Measurements from ENCODE around the gene SUSD2.
"Not testable (repeated sequence)": the region's sequence is repeated elsewhere in the genome, so short reads cannot be mapped to it uniquely, and the experiment has no call there.

Gene SUSD2

GRCh38 chr22:24189249-24190158 lies 8.2 kb downstream of the SUSD2 start:
- in situ Hi-C loops (cut with HindIII; ENCODE audit: low pct_unique_long_range_greater_than_20kb, low sequenced_read_pairs) = no loop called here
- peak; percentile 68 to 80 for DNase-seq (ENCODE audit: low read depth in 1 of 2, low spot score in 1 of 2)
- TF ChIP-seq JUND (IDR thresholded peaks at IDR 0.05; ENCODE audit: low read depth) = no peak

GRCh38 chr22:24190159-24190540 lies 8.9 kb downstream of the SUSD2 start:
- TF ChIP-seq JUND (IDR thresholded peaks at IDR 0.05; ENCODE audit: low read depth) = no peak
- no peak for DNase-seq (ENCODE audit: low read depth in 1 of 2, low spot score in 1 of 2)
- in situ Hi-C loops (cut with HindIII; ENCODE audit: low pct_unique_long_range_greater_than_20kb, low sequenced_read_pairs) = no loop called here

GRCh38 chr22:24190596-24191208 lies 9.4 kb downstream of the SUSD2 start:
- TF ChIP-seq JUND (IDR thresholded peaks at IDR 0.05; ENCODE audit: low read depth) = no peak
- in situ Hi-C loops (cut with HindIII; ENCODE audit: low pct_unique_long_range_greater_than_20kb, low sequenced_read_pairs) = no loop called here
- no peak for DNase-seq (ENCODE audit: low read depth in 1 of 2, low spot score in 1 of 2)

- TF ChIP-seq JUND (IDR thresholded peaks at IDR 0.05; ENCODE audit: low read depth) = no peak
- in situ Hi-C loops (cut with HindIII; ENCODE audit: low pct_unique_long_range_greater_than_20kb, low sequenced_read_pairs) = no loop called here
- no peak for DNase-seq (ENCODE audit: low read depth in 1 of 2, low spot score in 1 of 2)
Observed at GRCh38 chr22:24191381-24191841, 10.1 kb downstream of the SUSD2 start.

- in situ Hi-C loops (cut with HindIII; ENCODE audit: low pct_unique_long_range_greater_than_20kb, low sequenced_read_pairs) = no loop called here
- TF ChIP-seq JUND (IDR thresholded peaks at IDR 0.05; ENCODE audit: low read depth) = no peak
- DNase-seq (ENCODE audit: low read depth in 1 of 2, low spot score in 1 of 2) = no peak
Observed at GRCh38 chr22:24191893-24192292, 10.6 kb downstream of the SUSD2 start.

- in situ Hi-C loops (cut with HindIII; ENCODE audit: low pct_unique_long_range_greater_than_20kb, low sequenced_read_pairs) = no loop called here
- no peak for DNase-seq (ENCODE audit: low read depth in 1 of 2, low spot score in 1 of 2)
- TF ChIP-seq JUND (IDR thresholded peaks at IDR 0.05; ENCODE audit: low read depth) = no peak
Observed at GRCh38 chr22:24198682-24199052, 17.4 kb downstream of the SUSD2 start.

GRCh38 chr22:24200619-24201212 lies 19.4 kb downstream of the SUSD2 start:
- TF ChIP-seq JUND (IDR thresholded peaks at IDR 0.05; ENCODE audit: low read depth) = no peak
- in situ Hi-C loops (cut with HindIII; ENCODE audit: low pct_unique_long_range_greater_than_20kb, low sequenced_read_pairs) = no loop called here
- DNase-seq (ENCODE audit: low read depth in 1 of 2, low spot score in 1 of 2) = no peak

GRCh38 chr22:24201681-24202614 lies 20.7 kb downstream of the SUSD2 start:
- DNase-seq (ENCODE audit: low read depth in 1 of 2, low spot score in 1 of 2) = no peak
- in situ Hi-C loops (cut with HindIII; ENCODE audit: low pct_unique_long_range_greater_than_20kb, low sequenced_read_pairs) = no loop called here
- no peak for TF ChIP-seq JUND (IDR thresholded peaks at IDR 0.05; ENCODE audit: low read depth)

- DNase-seq (ENCODE audit: low read depth in 1 of 2, low spot score in 1 of 2); in situ Hi-C loops (cut with HindIII; ENCODE audit: low pct_unique_long_range_greater_than_20kb, low sequenced_read_pairs): not testable (repeated sequence)
Observed at GRCh38 chr22:24203856-24204255, 22.6 kb downstream of the SUSD2 start.

- in situ Hi-C loops (cut with HindIII; ENCODE audit: low pct_unique_long_range_greater_than_20kb, low sequenced_read_pairs) = no loop called here
Observed at GRCh38 chr22:24205438-24206195, 24.3 kb downstream of the SUSD2 start.

GRCh38 chr22:24206460-24207263 lies 25.4 kb downstream of the SUSD2 start:
- in situ Hi-C loops (cut with HindIII; ENCODE audit: low pct_unique_long_range_greater_than_20kb, low sequenced_read_pairs) = not testable (repeated sequence)

More at GRCh38 chr22:24205438-24206195, 24.3 kb downstream of the SUSD2 start:
- DNase-seq (ENCODE audit: low read depth in 1 of 2, low spot score in 1 of 2) = peak in 1 of 2 experiments; percentile 66
- no peak for TF ChIP-seq JUND (IDR thresholded peaks at IDR 0.05; ENCODE audit: low read depth)

More at GRCh38 chr22:24206460-24207263, 25.4 kb downstream of the SUSD2 start:
- DNase-seq (ENCODE audit: low read depth in 1 of 2, low spot score in 1 of 2) = not testable (repeated sequence)
